Keratinocyte (primary cell): ENCODE data around the gene SHLD2. TPM values are rescaled to one million over a fixed set of nuclear protein-coding genes. Genes with fewer than 3 reads are reported as not detected.
"Not testable (repeated sequence)": the region's sequence is repeated elsewhere in the genome, so short reads cannot be mapped to it uniquely, and the experiment has no call there.

Experiments used
- DNase-seq: peaks from one replicate; pipeline ENCODE4 v3.0.0-alpha.2; 2011; ENCODE audit warnings: low read depth, missing footprints, low spot score
- FAIRE-seq: peaks from 2 replicates; lab custom pipeline; 2011; peaks lifted over from hg19 to GRCh38; lab: Jason Lieb, UNC
- H2AFZ ChIP-seq: 2 replicates; pipeline ENCODE4 v1.6.0; 2012; ENCODE audit warnings: low read length, control low read depth, inconsistent platforms; ENCODE audit not compliant: control insufficient read depth
- H3K27ac ChIP-seq: 2 replicates; pipeline ENCODE4 v1.5.1; 2011; ENCODE audit warnings: low read length; ENCODE audit not compliant: control insufficient read depth, insufficient read depth
- H3K27me3 ChIP-seq: 3 replicates; pipeline ENCODE4 v1.6.0; 2011; ENCODE audit warnings: low read length; ENCODE audit not compliant: control insufficient read depth, insufficient read depth; ENCODE audit errors: extremely low read depth
- H3K36me3 ChIP-seq, 2 experiments: 2 replicates in 1 of 2; 3 replicates in 1 of 2; pipeline ENCODE4 v1.5.1; 2011; ENCODE audit warnings: low read length in 2 of 2, mild to moderate bottlenecking in 1 of 2; ENCODE audit not compliant: control insufficient read depth in 2 of 2, insufficient read depth in 2 of 2; ENCODE audit errors: extremely low read depth in 1 of 2
- H3K4me1 ChIP-seq: 3 replicates; pipeline ENCODE4 v1.5.1; 2011; ENCODE audit warnings: low read length; ENCODE audit not compliant: control insufficient read depth, insufficient read depth; ENCODE audit errors: extremely low read depth
- H3K4me2 ChIP-seq: 3 replicates; pipeline ENCODE4 v1.6.0; 2011; ENCODE audit warnings: low read depth, low read length; ENCODE audit not compliant: control insufficient read depth, insufficient read depth; ENCODE audit errors: extremely low read depth
- H3K4me3 ChIP-seq, 3 experiments: fragments of 200-600 bp in 1 of 3; sonication (generic) in 1 of 3; 2 replicates in 2 of 3; 3 replicates in 1 of 3; pipeline ENCODE4 v1.5.1; 2011 to 2016; ENCODE audit warnings: low read length in 3 of 3, mild to moderate bottlenecking in 3 of 3, control low read depth in 2 of 3, inconsistent platforms in 1 of 3, low read depth in 1 of 3, mixed read lengths in 1 of 3, mixed run types in 1 of 3, moderate library complexity in 1 of 3; ENCODE audit not compliant: control insufficient read depth in 2 of 3, insufficient read depth in 2 of 3; ENCODE audit errors: extremely low read depth in 1 of 3
- H3K79me2 ChIP-seq: 2 replicates; pipeline ENCODE4 v1.6.0; 2012; ENCODE audit warnings: low read length; ENCODE audit not compliant: control insufficient read depth, insufficient read depth
- H3K9ac ChIP-seq: 3 replicates; pipeline ENCODE4 v1.6.0; 2011; ENCODE audit warnings: low read length; ENCODE audit not compliant: control insufficient read depth, insufficient read depth; ENCODE audit errors: extremely low read depth
- H3K9me1 ChIP-seq: 3 replicates; pipeline ENCODE4 v1.6.0; 2011; ENCODE audit warnings: low read length; ENCODE audit not compliant: control insufficient read depth, insufficient read depth; ENCODE audit errors: extremely low read depth
- H3K9me3 ChIP-seq: 2 replicates; pipeline ENCODE4 v1.5.1; 2012; ENCODE audit warnings: low read depth, low read length; ENCODE audit not compliant: control insufficient read depth
- H4K20me1 ChIP-seq: 3 replicates; pipeline ENCODE4 v1.6.0; 2011; ENCODE audit warnings: low read length; ENCODE audit not compliant: control insufficient read depth, insufficient read depth; ENCODE audit errors: extremely low read depth
- dilution Hi-C: fragments of 300-500 bp; cut with MboI; formaldehyde crosslinking; loops from one replicate; pipeline ENCODE4 v1.7.0; 2020; ENCODE audit warnings: low sequenced_read_pairs; ENCODE audit not compliant: extremely low pct_ligation_motif_present
- polyA plus RNA-seq, 5 experiments: library from polyadenylated mRNA; depleted of rRNA in 3 of 5; stranded (reverse) in 3 of 5; stranded (forward) in 1 of 5; unstranded in 1 of 5; fragments of >200 nt; gene quantifications; 1 replicate in 1 of 5; 2 replicates in 3 of 5; 3 replicates in 1 of 5; pipeline versions ENCODE4 v1.2.1 to v1.2.3, GENCODE V29; 2011 to 2012; ENCODE audit warnings: missing spikeins in 2 of 5, low read depth in 1 of 5, low replicate concordance in 1 of 5

The SHLD2 gene
- polyA plus RNA-seq, 1 donor (not counting 4 experiments of a cell fraction or from before 2014, with no cell fraction given) = 15.8 TPM

- H4K20me1 ChIP-seq, H3K9me1 ChIP-seq, H3K27ac ChIP-seq, FAIRE-seq, H3K36me3 ChIP-seq, dilution Hi-C loops, H3K4me3 ChIP-seq, H3K4me1 ChIP-seq, H2AFZ ChIP-seq, H3K4me2 ChIP-seq, DNase-seq, H3K79me2 ChIP-seq, H3K9ac ChIP-seq, H3K27me3 ChIP-seq, H3K9me3 ChIP-seq: not testable (repeated sequence)
These were observed 56.5 kb downstream of the SHLD2 start for GRCh38 chr10:87151516-87151915.

- H2AFZ ChIP-seq, FAIRE-seq, H3K9me1 ChIP-seq, H3K9me3 ChIP-seq, H3K27ac ChIP-seq, H3K4me1 ChIP-seq, H4K20me1 ChIP-seq, H3K4me3 ChIP-seq, H3K27me3 ChIP-seq, H3K79me2 ChIP-seq, H3K9ac ChIP-seq, DNase-seq, dilution Hi-C loops, H3K36me3 ChIP-seq, H3K4me2 ChIP-seq: not testable (repeated sequence)
These were observed 61.8 kb downstream of the SHLD2 start for GRCh38 chr10:87156841-87157240.

DNA sequence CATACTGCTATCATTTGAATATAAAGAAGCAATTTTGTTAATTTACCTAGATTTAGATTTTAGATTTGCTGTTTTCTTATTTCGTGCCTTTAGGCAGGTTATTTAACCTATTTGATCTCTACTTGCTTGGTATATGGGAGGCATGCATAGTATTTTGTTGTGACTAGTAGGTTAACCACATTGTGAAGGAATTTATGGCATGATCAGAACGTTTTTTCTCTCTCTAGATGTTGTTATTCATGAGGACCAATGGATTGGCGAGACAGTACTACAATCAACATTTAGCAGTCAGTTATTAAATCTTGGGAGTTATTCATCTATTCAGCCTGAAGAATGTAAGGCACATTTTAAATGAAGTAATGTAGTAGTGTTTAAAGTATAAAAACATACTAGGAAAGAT is 62.8 kb downstream of the SHLD2 start:
- H3K4me2 ChIP-seq, FAIRE-seq, H3K27me3 ChIP-seq, H3K79me2 ChIP-seq, H3K9ac ChIP-seq, H3K9me3 ChIP-seq, H3K9me1 ChIP-seq, DNase-seq, dilution Hi-C loops, H3K36me3 ChIP-seq, H3K4me1 ChIP-seq, H3K27ac ChIP-seq, H3K4me3 ChIP-seq, H2AFZ ChIP-seq, H4K20me1 ChIP-seq: not testable (repeated sequence)

DNA sequence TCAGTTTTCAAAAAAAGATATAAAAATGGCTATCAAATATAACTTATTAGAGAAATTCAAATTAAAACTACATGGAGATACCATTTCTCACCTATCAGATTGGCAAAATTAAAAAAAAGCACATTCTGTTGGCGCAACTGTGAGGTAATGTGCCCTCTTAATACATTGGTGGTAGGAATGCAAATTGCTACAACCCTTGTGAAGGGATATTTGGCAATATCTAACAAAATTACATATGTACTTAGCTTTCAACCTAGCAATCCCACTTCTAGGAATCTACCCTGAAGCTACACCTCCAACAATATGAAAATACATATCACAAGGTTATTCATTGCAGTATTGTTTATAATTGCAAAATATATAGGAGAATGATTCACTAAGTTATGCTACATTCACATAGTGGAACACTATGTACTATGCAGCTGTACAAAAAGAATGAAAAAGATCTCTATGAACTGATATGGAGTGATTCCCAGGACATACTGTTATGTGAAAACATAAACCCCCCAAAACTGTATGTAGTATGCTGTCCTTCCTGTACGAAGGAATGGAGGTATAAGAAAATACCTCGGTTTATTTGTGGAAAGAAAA is 67.8 kb downstream of the SHLD2 start:
- H3K36me3 ChIP-seq, H3K9ac ChIP-seq, H3K27me3 ChIP-seq, H3K9me3 ChIP-seq, H3K9me1 ChIP-seq, H2AFZ ChIP-seq, dilution Hi-C loops, FAIRE-seq, H3K27ac ChIP-seq, H3K79me2 ChIP-seq, DNase-seq, H3K4me2 ChIP-seq, H3K4me3 ChIP-seq, H3K4me1 ChIP-seq, H4K20me1 ChIP-seq: not testable (repeated sequence)

DNA sequence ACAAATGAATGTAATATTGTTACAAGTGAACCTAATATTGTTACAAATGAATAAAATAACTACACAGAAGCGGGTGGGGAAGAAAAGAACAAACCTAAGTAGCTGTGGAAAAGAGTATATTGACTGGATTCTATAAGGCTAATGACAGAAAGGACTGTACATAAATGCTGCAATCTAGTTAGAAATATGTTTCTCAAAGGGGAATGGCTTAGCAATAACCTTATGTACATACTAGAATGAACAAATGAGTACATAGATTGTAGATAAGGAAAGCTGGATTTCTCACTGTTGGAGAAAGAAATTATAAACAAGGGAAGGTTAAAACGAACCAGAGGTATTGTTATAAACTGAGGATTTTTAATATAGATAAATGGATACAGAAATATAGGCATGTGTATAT is 68.4 kb downstream of the SHLD2 start:
- H3K27ac ChIP-seq, H3K27me3 ChIP-seq, H4K20me1 ChIP-seq, H3K9me3 ChIP-seq, H3K9me1 ChIP-seq, H3K79me2 ChIP-seq, DNase-seq, H3K36me3 ChIP-seq, H3K9ac ChIP-seq, FAIRE-seq, H2AFZ ChIP-seq, dilution Hi-C loops, H3K4me3 ChIP-seq, H3K4me1 ChIP-seq, H3K4me2 ChIP-seq: not testable (repeated sequence)
